Endothelial cell (in vitro differentiated cells): Measurements from ENCODE around the gene TOP3A. TPM values are rescaled to one million over a fixed set of nuclear protein-coding genes. Genes with fewer than 3 reads are reported as not detected.

Source experiments
- DNase-seq: peaks from one replicate; pipeline ENCODE4 v3.0.0; 2021; ENCODE audit warnings: low spot score
- H3K27ac Mint-ChIP-seq: one replicate; pipeline ENCODE4 v1.8.0; 2021; ENCODE audit warnings: mixed read lengths, inconsistent platforms; ENCODE audit not compliant: unreplicated experiment
- H3K27me3 Mint-ChIP-seq: one replicate; pipeline ENCODE4 v1.8.0; 2021; ENCODE audit warnings: mild to moderate bottlenecking, moderate library complexity, mixed read lengths, inconsistent platforms; ENCODE audit not compliant: unreplicated experiment
- H3K36me3 Mint-ChIP-seq: one replicate; pipeline ENCODE4 v1.8.0; 2021; ENCODE audit warnings: mild to moderate bottlenecking, low read depth, mixed read lengths, inconsistent platforms; ENCODE audit not compliant: unreplicated experiment
- H3K4me1 Mint-ChIP-seq: one replicate; pipeline ENCODE4 v1.8.0; 2021; ENCODE audit warnings: mild to moderate bottlenecking, mixed read lengths, inconsistent platforms; ENCODE audit not compliant: unreplicated experiment
- H3K4me3 Mint-ChIP-seq: one replicate; pipeline ENCODE4 v1.8.0; 2021; ENCODE audit warnings: mild to moderate bottlenecking, mixed read lengths, inconsistent platforms; ENCODE audit not compliant: unreplicated experiment
- H3K9me3 Mint-ChIP-seq: one replicate; pipeline ENCODE4 v1.8.0; 2021; ENCODE audit warnings: mixed read lengths, inconsistent platforms; ENCODE audit not compliant: unreplicated experiment
- microRNA-seq: library from miRNA; unstranded; fragments of <30 nt; microRNA quantifications from one replicate; pipeline ENCODE4, GENCODE V29; 2020; ENCODE audit not compliant: unreplicated experiment
- total RNA-seq: library from RNA; stranded (reverse); fragmentation: NEBNext Ultra II Directional; extraction: Animal tissue kit (Norgen Biotek cat#: 25700); gene quantifications from one replicate; pipeline ENCODE4 v1.2.1, GENCODE V29; 2021; ENCODE audit not compliant: unreplicated experiment
- TF ChIP-seq, protein P1 (sequence below): fragments of 200-600 bp; sonication (generic); IDR thresholded peaks from one replicate; pipeline ENCODE4 v1.5.0; 2021; ENCODE audit warnings: antibody characterized with exemption; ENCODE audit not compliant: unreplicated experiment

TOP3A gene
- total RNA-seq, 1 donor from 2014 or later, result 39.2 TPM

DNA sequence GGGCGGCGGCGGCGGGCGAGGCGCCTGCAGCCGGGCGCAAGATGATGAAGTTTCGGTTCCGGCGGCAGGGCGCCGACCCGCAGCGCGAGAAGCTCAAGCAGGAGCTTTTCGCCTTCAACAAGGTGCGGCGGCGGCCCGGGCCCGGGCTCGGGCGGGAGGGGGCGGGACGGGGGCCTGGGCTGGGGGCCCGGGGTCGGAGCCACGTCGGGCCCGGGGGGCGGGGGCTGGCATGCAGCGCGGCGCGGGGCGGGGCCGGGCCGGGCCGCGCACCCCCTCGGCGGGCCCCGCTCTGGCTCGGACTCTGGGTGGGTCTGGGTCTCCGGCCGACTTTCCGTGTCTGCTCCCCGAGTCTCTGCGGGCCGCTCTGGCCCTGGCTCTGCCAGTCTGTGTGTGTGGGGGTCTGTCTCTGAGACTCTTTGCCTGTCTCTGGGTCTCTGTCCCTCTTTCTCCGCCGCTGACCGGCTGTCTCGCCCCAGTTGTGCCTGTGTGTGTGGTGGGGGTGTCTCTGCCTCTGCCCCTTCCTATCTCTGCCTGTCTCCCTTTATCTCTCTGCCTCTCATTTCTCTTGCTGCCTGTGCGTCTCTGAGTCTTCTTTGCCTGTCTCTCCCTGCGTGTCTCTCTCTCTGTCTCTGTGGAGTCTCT lies 89.0 kb downstream of the TOP3A start:
- H3K9me3 Mint-ChIP-seq, result no peaks in the 10 kb centered on the region
- H3K36me3 Mint-ChIP-seq, result peaks cover 12% of the 10 kb centered on the region
- no peak for DNase-seq
- peaks cover 23% of the 10 kb centered on the region for H3K27me3 Mint-ChIP-seq
- TF ChIP-seq, protein P1, sequence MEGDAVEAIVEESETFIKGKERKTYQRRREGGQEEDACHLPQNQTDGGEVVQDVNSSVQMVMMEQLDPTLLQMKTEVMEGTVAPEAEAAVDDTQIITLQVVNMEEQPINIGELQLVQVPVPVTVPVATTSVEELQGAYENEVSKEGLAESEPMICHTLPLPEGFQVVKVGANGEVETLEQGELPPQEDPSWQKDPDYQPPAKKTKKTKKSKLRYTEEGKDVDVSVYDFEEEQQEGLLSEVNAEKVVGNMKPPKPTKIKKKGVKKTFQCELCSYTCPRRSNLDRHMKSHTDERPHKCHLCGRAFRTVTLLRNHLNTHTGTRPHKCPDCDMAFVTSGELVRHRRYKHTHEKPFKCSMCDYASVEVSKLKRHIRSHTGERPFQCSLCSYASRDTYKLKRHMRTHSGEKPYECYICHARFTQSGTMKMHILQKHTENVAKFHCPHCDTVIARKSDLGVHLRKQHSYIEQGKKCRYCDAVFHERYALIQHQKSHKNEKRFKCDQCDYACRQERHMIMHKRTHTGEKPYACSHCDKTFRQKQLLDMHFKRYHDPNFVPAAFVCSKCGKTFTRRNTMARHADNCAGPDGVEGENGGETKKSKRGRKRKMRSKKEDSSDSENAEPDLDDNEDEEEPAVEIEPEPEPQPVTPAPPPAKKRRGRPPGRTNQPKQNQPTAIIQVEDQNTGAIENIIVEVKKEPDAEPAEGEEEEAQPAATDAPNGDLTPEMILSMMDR, result no peak
- peak overlapping the region; percentile 98 for H3K4me3 Mint-ChIP-seq
- peak overlapping the region; percentile 77 for H3K27ac Mint-ChIP-seq
- peaks cover 21% of the 10 kb centered on the region for H3K4me1 Mint-ChIP-seq

- Mint-ChIP-seq H3K27ac (peak within 1 kb of the TSS; percentile 93), H3K36me3 (peaks cover 12% of the 10 kb centered on the region), H3K9me3 (no peaks in the 10 kb centered on the region), H3K4me1 (peaks cover 21% of the 10 kb centered on the region), H3K4me3 (peak within 1 kb of the TSS; percentile 98), H3K27me3 (peaks cover 23% of the 10 kb centered on the region)
- DNase-seq, result peak; percentile 99
- TF ChIP-seq, protein P1, result no peak
Observed at GRCh38 chr17:18225121-18225641, 89.6 kb downstream of the TOP3A start, which contains the start of gene LLGL1. Gene LLGL1 (plus strand): TSS chr17:18225635. CDS start chr17:18225683, 48 bp downstream.

DNA sequence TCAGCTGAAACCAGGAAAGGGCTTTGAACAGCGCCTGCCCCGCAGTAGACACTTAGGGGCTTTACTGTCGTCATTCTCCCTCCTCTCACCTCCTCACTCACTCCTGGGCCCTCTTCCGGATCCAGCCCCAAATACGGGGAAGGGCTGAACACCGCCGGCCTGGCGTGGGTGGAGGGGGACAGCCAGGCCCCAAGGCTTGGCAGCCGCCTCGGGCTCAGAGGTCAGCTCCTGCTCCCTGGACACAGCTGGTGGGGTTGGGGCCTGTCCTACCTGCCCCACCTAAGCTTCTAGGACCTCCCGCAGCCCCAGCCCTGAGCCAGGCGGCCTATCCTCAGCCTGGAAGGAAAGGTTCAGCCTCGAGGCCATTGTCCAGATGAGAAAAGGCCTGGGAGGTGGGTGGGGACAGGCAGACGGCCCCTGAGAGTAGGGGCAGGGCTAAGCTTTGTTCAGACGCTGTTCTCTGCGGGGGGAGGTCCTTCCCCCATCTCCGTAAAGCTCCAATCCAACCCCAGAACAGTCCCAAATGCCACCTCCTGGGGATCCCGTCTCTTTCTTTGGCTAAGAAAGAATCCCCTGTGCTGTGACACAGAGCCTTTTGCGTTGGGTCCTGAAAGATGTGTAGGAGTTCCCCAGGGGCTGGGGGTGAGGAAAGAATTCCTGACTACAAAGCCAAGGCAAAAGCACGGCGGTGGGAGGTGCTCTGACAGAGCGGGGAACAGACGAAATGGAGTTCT lies 90.2 kb downstream of the TOP3A start:
- DNase-seq, result peak; percentile 41
- Mint-ChIP-seq H3K4me3 (peak overlapping the region; percentile 94), H3K9me3 (no peaks in the 10 kb centered on the region), H3K27ac (peak overlapping the region; percentile 93), H3K4me1 (peaks cover 21% of the 10 kb centered on the region), H3K36me3 (peaks cover 12% of the 10 kb centered on the region), H3K27me3 (peaks cover 23% of the 10 kb centered on the region)
- TF ChIP-seq, protein P1, result no peak

DNA sequence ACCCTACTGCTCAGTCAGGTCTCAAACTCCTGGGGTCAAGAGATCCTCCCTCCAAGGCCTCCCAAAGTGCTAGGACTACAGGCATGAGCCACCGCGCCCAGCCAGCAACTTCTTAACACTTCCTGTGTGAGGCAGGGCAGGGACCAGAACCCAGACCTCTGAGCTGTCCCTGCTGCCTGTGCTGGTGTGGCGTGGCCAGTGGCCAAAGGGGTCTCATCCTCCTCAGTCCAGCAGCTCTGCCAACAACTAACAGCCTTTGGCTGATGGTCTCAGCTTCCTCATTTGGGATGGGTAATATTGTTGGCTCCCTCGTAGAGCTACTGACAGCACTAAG lies 90.8 kb downstream of the TOP3A start:
- no peak for DNase-seq
- Mint-ChIP-seq H3K4me1 (peaks cover 21% of the 10 kb centered on the region), H3K36me3 (peaks cover 12% of the 10 kb centered on the region), H3K9me3 (no peaks in the 10 kb centered on the region), H3K27ac (peak overlapping the region; percentile 93), H3K27me3 (peaks cover 23% of the 10 kb centered on the region), H3K4me3 (no peak overlapping the region)
- TF ChIP-seq, protein P1, result no peak

Small RNA genes within 50 kb of the gene (microRNA-seq; reads per million reads assigned to microRNA genes)
- gene MIR6778, result 0.49 reads per million

Other genes starting within 250 kb of the TOP3A start
- gene DRG2, start 227.0 kb downstream of the TOP3A start, total RNA-seq, result 38.3 TPM
- 1.6 TPM for gene MYO15A, start 206.2 kb downstream of the TOP3A start, total RNA-seq
- gene ALKBH5, start 131.2 kb downstream of the TOP3A start, total RNA-seq, result 55.3 TPM
- gene LLGL1, start 89.4 kb downstream of the TOP3A start, total RNA-seq, result 57.2 TPM
- 355 TPM for gene FLII, start 56.3 kb downstream of the TOP3A start, total RNA-seq
- gene MIEF2, start 54.3 kb downstream of the TOP3A start, total RNA-seq, result 11.6 TPM
- 21.3 TPM for gene SMCR8, start 299 bp upstream of the TOP3A start, total RNA-seq
- gene SHMT1, start 48.6 kb upstream of the TOP3A start, total RNA-seq, result 18.9 TPM
- gene EVPLL, start 62.8 kb upstream of the TOP3A start, total RNA-seq, result not detected
- gene LGALS9C, start 161.8 kb upstream of the TOP3A start, total RNA-seq, result 0.21 TPM